A673 (cell line): Measurements from ENCODE around the gene ADAMTS14.
"Not testable (repeated sequence)": the region's sequence is repeated elsewhere in the genome, so short reads cannot be mapped to it uniquely, and the experiment has no call there.

Source experiments
- EZH2 ChIP-seq: fragments of 200-600 bp; sonication (generic); IDR thresholded peaks from 2 replicates; pipeline ENCODE4 v1.6.1; 2017; ENCODE audit warnings: borderline replicate concordance, low read depth, mild to moderate bottlenecking, mixed read lengths, antibody characterized with exemption, low read length; ENCODE audit not compliant: poor library complexity, severe bottlenecking
- TF ChIP-seq, protein P1 (sequence below): fragments of 300-800, 200-600 bp; sonication (generic); conservative IDR thresholded peaks from 2 replicates; pipeline ENCODE4 v1.5.1; 2017; ENCODE audit warnings: low read depth, mild to moderate bottlenecking, antibody characterized with exemption, low read length, moderate library complexity, mixed read lengths

GRCh38 chr10:70768026-70768685, 95.8 kb downstream of the ADAMTS14 start:
- TF ChIP-seq, protein P1, sequence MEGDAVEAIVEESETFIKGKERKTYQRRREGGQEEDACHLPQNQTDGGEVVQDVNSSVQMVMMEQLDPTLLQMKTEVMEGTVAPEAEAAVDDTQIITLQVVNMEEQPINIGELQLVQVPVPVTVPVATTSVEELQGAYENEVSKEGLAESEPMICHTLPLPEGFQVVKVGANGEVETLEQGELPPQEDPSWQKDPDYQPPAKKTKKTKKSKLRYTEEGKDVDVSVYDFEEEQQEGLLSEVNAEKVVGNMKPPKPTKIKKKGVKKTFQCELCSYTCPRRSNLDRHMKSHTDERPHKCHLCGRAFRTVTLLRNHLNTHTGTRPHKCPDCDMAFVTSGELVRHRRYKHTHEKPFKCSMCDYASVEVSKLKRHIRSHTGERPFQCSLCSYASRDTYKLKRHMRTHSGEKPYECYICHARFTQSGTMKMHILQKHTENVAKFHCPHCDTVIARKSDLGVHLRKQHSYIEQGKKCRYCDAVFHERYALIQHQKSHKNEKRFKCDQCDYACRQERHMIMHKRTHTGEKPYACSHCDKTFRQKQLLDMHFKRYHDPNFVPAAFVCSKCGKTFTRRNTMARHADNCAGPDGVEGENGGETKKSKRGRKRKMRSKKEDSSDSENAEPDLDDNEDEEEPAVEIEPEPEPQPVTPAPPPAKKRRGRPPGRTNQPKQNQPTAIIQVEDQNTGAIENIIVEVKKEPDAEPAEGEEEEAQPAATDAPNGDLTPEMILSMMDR, result not testable (repeated sequence)
- TF ChIP-seq EZH2, result not testable (repeated sequence)
